Left ventricle myocardium inferior (tissue), 1 donor: ENCODE measurements around the gene HOATZ. TPM values are rescaled to one million over a fixed set of nuclear protein-coding genes. Genes with fewer than 3 reads are reported as not detected.

Experiments
- DNase-seq: peaks from one replicate; pipeline ENCODE4 v3.0.0-alpha.2; 2020
- H3K27ac ChIP-seq: fragments of 200-600 bp; replicated peaks from 2 replicates; pipeline ENCODE4 v1.8.0; 2021
- H3K27me3 ChIP-seq: fragments of 200-600 bp; 2 replicates; pipeline ENCODE4 v1.8.0; 2021; ENCODE audit warnings: low read depth
- H3K36me3 ChIP-seq: fragments of 200-600 bp; 2 replicates; pipeline ENCODE4 v1.8.0; 2021
- H3K4me1 ChIP-seq: fragments of 200-600 bp; 2 replicates; pipeline ENCODE4 v1.8.0; 2021
- H3K4me3 ChIP-seq: fragments of 200-600 bp; 2 replicates; pipeline ENCODE4 v1.8.0; 2021; ENCODE audit warnings: mild to moderate bottlenecking, moderate library complexity
- H3K9me3 ChIP-seq: fragments of 200-600 bp; replicated peaks from 2 replicates; pipeline ENCODE4 v1.8.0; 2021
- CTCF ChIP-seq: fragments of 200-600 bp; IDR thresholded peaks from 2 replicates; pipeline ENCODE4 v1.8.0; 2021; ENCODE audit warnings: antibody characterized with exemption, mild to moderate bottlenecking, borderline replicate concordance
- intact Hi-C: fragments of 100-400 bp; cut with micrococcal nuclease; formaldehyde crosslinking; loops from one replicate; pipeline ENCODE4 v1.11.0; 2022
- total RNA-seq: library from RNA; stranded (reverse); fragmentation: NEBNext Ultra II Directional; extraction: Animal tissue kit (Norgen Biotek cat#: 25700); gene quantifications from one replicate; pipeline ENCODE4 v1.2.1, GENCODE V29; 2021
- donor health status: DM: no; HTN: yes; CAD: no; lungs with severe emphysema.

HOATZ gene
- total RNA-seq, 1 donor from 2014 or later = not detected

GRCh38 chr11:111549869-111550203 is 35.3 kb downstream of the HOATZ start:
- Histone ChIP-seq H3K36me3 (peaks cover 4% of the 10 kb centered on the region), H3K9me3 (no peaks in the 10 kb centered on the region), H3K4me1 (no peaks in the 10 kb centered on the region), H3K27me3 (no peaks in the 10 kb centered on the region), H3K4me3 (no peak overlapping the region), H3K27ac (no peak overlapping the region)
- TF ChIP-seq CTCF = no peak
- DNase-seq = no peak
- intact Hi-C loops = no loop called here

- intact Hi-C loops = no loop called here
- Histone ChIP-seq H3K4me3 (no peak overlapping the region), H3K9me3 (no peaks in the 10 kb centered on the region), H3K4me1 (no peaks in the 10 kb centered on the region), H3K27ac (no peak overlapping the region), H3K27me3 (no peaks in the 10 kb centered on the region), H3K36me3 (peaks cover 4% of the 10 kb centered on the region)
- no peak for TF ChIP-seq CTCF
- no peak for DNase-seq
Measured at GRCh38 chr11:111550258-111550657, 35.7 kb downstream of the HOATZ start.

- Histone ChIP-seq H3K4me1 (no peaks in the 10 kb centered on the region), H3K27me3 (no peaks in the 10 kb centered on the region), H3K9me3 (peaks cover 7% of the 10 kb centered on the region), H3K4me3 (no peak overlapping the region), H3K27ac (no peak overlapping the region), H3K36me3 (peaks cover 9% of the 10 kb centered on the region)
- no peak for DNase-seq
- intact Hi-C loops = no loop called here
- TF ChIP-seq CTCF = no peak
Measured at GRCh38 chr11:111554532-111554931, 40.0 kb downstream of the HOATZ start.

- peaks cover 7% of the 10 kb centered on the region for H3K9me3 ChIP-seq
- H3K4me1 ChIP-seq = no peaks in the 10 kb centered on the region
- intact Hi-C loops = no loop called here
- H3K27me3 ChIP-seq = no peaks in the 10 kb centered on the region
- no peak overlapping the region for H3K4me3 ChIP-seq
- no peak for TF ChIP-seq CTCF
- peaks cover 5% of the 10 kb centered on the region for H3K36me3 ChIP-seq
- DNase-seq = no peak
- H3K27ac ChIP-seq = no peak overlapping the region
Measured at GRCh38 chr11:111555255-111555654, 40.7 kb downstream of the HOATZ start.

- Histone ChIP-seq H3K9me3 (peaks cover 7% of the 10 kb centered on the region), H3K4me1 (no peaks in the 10 kb centered on the region), H3K27me3 (no peaks in the 10 kb centered on the region), H3K27ac (no peak overlapping the region), H3K36me3 (peaks cover 5% of the 10 kb centered on the region), H3K4me3 (no peak overlapping the region)
- DNase-seq = no peak
- intact Hi-C loops = no loop called here
- TF ChIP-seq CTCF = no peak
Measured at GRCh38 chr11:111557425-111558111, 43.0 kb downstream of the HOATZ start.
